Left lung (tissue), 10 donors: Measurements from ENCODE around the gene ATP6V0E1. TPM values are rescaled to one million over a fixed set of nuclear protein-coding genes. Genes with fewer than 3 reads are reported as not detected.
A peak's percentile ranks its signal among the peaks of the same experiment; 100 is the strongest.

Source experiments
- ATAC-seq: fragments of 200-7000 bp; cut with Tn5 transposase; one replicate; pipeline ENCODE4 v1.9.1; 2020; ENCODE audit warnings: moderate library complexity
- DNase-seq, 4 donors: peaks; one replicate each; pipeline ENCODE4 v3.0.0-alpha.2; 2013 to 2020
- H3K27ac ChIP-seq, 2 donors: fragments of 200-600 bp; sonication (generic) in 1 of 2; one replicate each; pipeline versions ENCODE4 v1.5.0 to v1.8.0; 2020 to 2021
- H3K27me3 ChIP-seq, 2 donors: fragments of 200-600 bp; sonication (generic) in 1 of 2; one replicate each; pipeline versions ENCODE4 v1.5.0 to v1.8.0; 2020 to 2021
- H3K36me3 ChIP-seq, 2 donors: fragments of 200-600 bp; sonication (generic) in 1 of 2; one replicate each; pipeline versions ENCODE4 v1.5.0 to v1.8.0; 2020 to 2021
- H3K4me1 ChIP-seq, 2 donors: fragments of 200-600 bp; one replicate each; pipeline ENCODE4 v1.8.0; 2021
- H3K4me3 ChIP-seq, 2 donors: fragments of 200-600 bp; sonication (generic) in 1 of 2; one replicate each; pipeline versions ENCODE4 v1.5.0 to v1.8.0; 2020 to 2021; ENCODE audit warnings: mild to moderate bottlenecking in 1 of 2
- H3K9me3 ChIP-seq, 2 donors: fragments of 200-600 bp; sonication (generic) in 1 of 2; one replicate each; pipeline versions ENCODE4 v1.5.0 to v1.8.0; 2020 to 2021
- CTCF ChIP-seq, 2 donors: fragments of 200-600 bp; sonication (generic) in 1 of 2; IDR thresholded peaks; one replicate each; pipeline versions ENCODE4 v1.5.0 to v1.8.0; 2021; ENCODE audit warnings: antibody characterized with exemption in 2 of 2
- intact Hi-C, 2 donors: fragments of 100-400 bp; cut with DNase I; formaldehyde crosslinking; loops; one replicate each; pipeline versions ENCODE4 v1.11.2 to v1.14.2; 2022
- polyA plus RNA-seq, 6 donors: library from polyadenylated mRNA; unstranded; fragments of 120-200 nt; gene quantifications; one replicate each; pipeline ENCODE4 v1.2.1, GENCODE V29; 2013; ENCODE audit not compliant: insufficient read length in 6 of 6
- total RNA-seq, 2 donors: library from RNA; stranded (reverse); fragmentation: NEBNext Ultra II Directional; extraction: Animal tissue kit (Norgen Biotek cat#: 25700); gene quantifications; one replicate each; pipeline ENCODE4 v1.2.1, GENCODE V29; 2021
- donor health status: DM: no; HTN: yes; CAD: no.
- donor health status: DM: no; HTN: no; CAD: no.

Gene ATP6V0E1
- total and polyA plus RNA-seq, 8 donors = 132 to 385 (median 159) TPM

GRCh38 chr5:172994405-172994804 is 10.8 kb downstream of the ATP6V0E1 start:
- intact Hi-C loops = no loop called here

GRCh38 chr5:172999372-172999973 is 15.9 kb downstream of the ATP6V0E1 start:
- peaks cover 0 to 54% of the 10 kb centered on the region in 2 donors for H3K36me3 ChIP-seq
- intact Hi-C loops = no loop called here
- DNase-seq (no peak), ATAC-seq (no peak)
- no peak overlapping the region for H3K27ac ChIP-seq
- no peaks in the 10 kb centered on the region for H3K9me3 ChIP-seq
- no peak for TF ChIP-seq CTCF (IDR thresholded peaks at IDR 0.05)
- H3K4me3 ChIP-seq = no peak overlapping the region
- no peaks in the 10 kb centered on the region for H3K27me3 ChIP-seq
- peaks cover 3 to 37% of the 10 kb centered on the region in 2 donors for H3K4me1 ChIP-seq

More at GRCh38 chr5:172994405-172994804, 10.8 kb downstream of the ATP6V0E1 start:
- TF ChIP-seq CTCF (IDR thresholded peaks at IDR 0.05) = no peak
- no peak overlapping the region for H3K27ac ChIP-seq
- H3K27me3 ChIP-seq = no peaks in the 10 kb centered on the region
- peaks cover 0 to 70% of the 10 kb centered on the region in 2 donors for H3K36me3 ChIP-seq
- H3K9me3 ChIP-seq = no peaks in the 10 kb centered on the region
- ATAC-seq = no peak
- H3K4me1 ChIP-seq = peaks cover 0 to 20% of the 10 kb centered on the region in 2 donors
- no peak for DNase-seq
- H3K4me3 ChIP-seq = no peak overlapping the region

- Histone ChIP-seq H3K4me1 (peaks cover 3 to 40% of the 10 kb centered on the region in 2 donors), H3K36me3 (peaks cover 0 to 49% of the 10 kb centered on the region in 2 donors), H3K4me3 (no peak overlapping the region), H3K27me3 (no peaks in the 10 kb centered on the region), H3K27ac (no peak overlapping the region), H3K9me3 (no peaks in the 10 kb centered on the region)
- no peak for TF ChIP-seq CTCF (IDR thresholded peaks at IDR 0.05)
- intact Hi-C loops = no loop called here
- no peak for DNase-seq
- ATAC-seq = no peak
Measured at GRCh38 chr5:172999974-173000373, 16.4 kb downstream of the ATP6V0E1 start.

GRCh38 chr5:173001229-173001841 is 17.8 kb downstream of the ATP6V0E1 start:
- Histone ChIP-seq H3K27me3 (no peaks in the 10 kb centered on the region), H3K27ac (no peak overlapping the region), H3K4me3 (no peak overlapping the region), H3K9me3 (no peaks in the 10 kb centered on the region), H3K36me3 (peaks cover 0 to 35% of the 10 kb centered on the region in 2 donors), H3K4me1 (peaks cover 3 to 40% of the 10 kb centered on the region in 2 donors)
- no peak for ATAC-seq
- intact Hi-C loops = no loop called here
- DNase-seq = no peak
- no peak for TF ChIP-seq CTCF (IDR thresholded peaks at IDR 0.05)

- no peak for TF ChIP-seq CTCF (IDR thresholded peaks at IDR 0.05)
- H3K4me1 ChIP-seq = peaks cover 3 to 52% of the 10 kb centered on the region in 2 donors
Measured at GRCh38 chr5:173003360-173003759, 19.8 kb downstream of the ATP6V0E1 start.

More at GRCh38 chr5:173003360-173003759, 19.8 kb downstream of the ATP6V0E1 start:
- H3K9me3 ChIP-seq = no peaks in the 10 kb centered on the region
- peaks cover 0 to 15% of the 10 kb centered on the region in 2 donors for H3K36me3 ChIP-seq
- DNase-seq = no peak
- H3K27ac ChIP-seq = peak overlapping the region in 1 of 2 donors; percentile 19
- intact Hi-C loops = no loop called here
- H3K4me3 ChIP-seq = no peak overlapping the region
- no peak for ATAC-seq
- H3K27me3 ChIP-seq = no peaks in the 10 kb centered on the region
